ENCODE results near the gene ALPL.

GRCh38 chr1:21553116-21553926 lies 44.1 kb downstream of the ALPL start:
- TF ChIP-seq CTCF (IDR thresholded peaks at IDR 0.05; ENCODE audit: low read depth, low read length) (no peak), EZH2phosphoT487 (IDR thresholded peaks at IDR 0.05; ENCODE audit: low read depth) (no peak)

Data from OCI-LY3 (cell line).